ENCODE results near the gene ARL14EP.

Gene ARL14EP

DNA sequence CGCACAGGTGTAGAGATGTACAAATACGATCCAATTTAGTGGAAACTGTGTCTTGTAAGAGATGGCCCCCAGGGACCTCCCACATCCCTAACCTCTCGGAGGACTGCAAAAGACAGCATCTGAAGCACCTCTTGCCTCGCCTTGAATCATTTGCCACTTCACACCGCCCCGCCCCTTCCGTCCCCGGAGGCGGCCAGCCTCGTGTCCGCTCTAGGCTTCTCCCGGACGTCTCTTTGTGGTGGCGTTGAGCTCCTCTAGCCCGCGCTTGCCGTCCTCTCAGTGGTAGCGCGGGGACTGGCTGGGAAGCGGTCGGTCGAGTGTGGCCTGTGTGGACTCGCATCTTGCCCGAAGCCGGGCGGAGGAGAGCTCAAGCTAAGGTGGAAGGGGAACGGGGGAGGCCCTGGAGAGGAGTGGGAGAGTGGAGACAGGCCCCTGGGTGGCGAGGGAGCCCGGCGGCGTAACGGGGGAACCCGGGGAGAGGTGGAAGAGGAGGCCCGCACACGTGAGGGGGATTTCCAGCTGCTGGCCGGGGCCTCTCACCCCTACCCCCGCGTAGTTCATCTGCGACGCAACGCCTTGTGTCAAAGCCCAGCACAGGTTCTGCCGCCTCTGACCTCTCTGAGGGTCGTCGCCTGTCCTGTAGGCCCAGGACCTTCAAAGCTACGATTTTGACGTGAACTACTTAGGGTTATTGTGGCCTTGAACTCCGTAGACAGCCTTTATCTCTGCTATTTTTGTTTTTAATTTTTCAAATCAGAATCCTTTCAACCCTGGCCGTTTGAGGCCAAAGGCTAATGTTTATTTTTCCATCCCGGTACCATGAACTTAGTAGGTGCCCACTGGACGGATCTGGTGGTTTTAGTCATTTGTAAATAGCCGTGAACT, at the start of gene ARL14EP:
Gene ARL14EP, plus strand, starts transcription at position 279 of the 885 bp plus-strand sequence. CDS start 7,845 bp downstream, outside the sequence.
- peak; percentile 73 for DNase-seq (ENCODE audit: low read depth)

DNA sequence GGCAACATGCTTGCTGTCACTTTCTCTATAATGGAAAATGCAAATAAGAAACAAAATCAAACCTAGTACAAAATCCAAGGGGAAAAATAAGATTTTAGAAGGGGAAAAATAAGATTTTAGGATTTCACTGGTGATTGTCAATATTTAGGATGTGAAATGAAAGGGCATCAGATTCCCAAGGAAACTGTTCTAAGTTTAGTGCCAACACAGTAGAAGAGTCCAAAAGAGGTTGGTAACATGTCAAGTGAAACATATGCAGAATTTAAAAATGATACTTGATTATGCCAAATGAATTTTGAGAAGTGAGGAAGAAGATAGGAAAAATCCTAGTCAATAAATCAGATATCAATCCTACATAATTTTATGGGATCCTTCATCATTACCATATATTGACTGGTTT, 45.7 kb upstream of the ARL14EP start:
- DNase-seq (ENCODE audit: low read depth): no peak

DNA sequence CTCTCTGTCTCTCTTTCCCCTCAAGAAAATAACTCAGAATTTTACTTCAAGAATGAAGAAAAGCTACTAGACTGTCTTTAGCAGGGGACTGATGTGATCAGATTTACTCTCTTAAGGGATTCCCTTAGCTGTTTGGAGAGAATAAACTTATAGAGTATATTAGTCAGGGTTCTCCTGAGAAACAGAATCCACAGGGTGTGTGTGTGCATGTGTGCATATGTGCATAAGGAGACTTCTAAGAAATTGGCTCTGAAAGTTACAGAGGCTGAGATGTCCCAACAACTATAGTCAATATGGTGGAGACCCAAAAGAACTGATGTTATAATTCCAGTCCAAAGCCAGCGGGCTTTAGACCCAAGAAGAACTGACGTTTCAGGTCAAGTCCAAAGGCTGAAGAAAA, 43.1 kb upstream of the ARL14EP start:
- no peak for DNase-seq (ENCODE audit: low read depth)

DNA sequence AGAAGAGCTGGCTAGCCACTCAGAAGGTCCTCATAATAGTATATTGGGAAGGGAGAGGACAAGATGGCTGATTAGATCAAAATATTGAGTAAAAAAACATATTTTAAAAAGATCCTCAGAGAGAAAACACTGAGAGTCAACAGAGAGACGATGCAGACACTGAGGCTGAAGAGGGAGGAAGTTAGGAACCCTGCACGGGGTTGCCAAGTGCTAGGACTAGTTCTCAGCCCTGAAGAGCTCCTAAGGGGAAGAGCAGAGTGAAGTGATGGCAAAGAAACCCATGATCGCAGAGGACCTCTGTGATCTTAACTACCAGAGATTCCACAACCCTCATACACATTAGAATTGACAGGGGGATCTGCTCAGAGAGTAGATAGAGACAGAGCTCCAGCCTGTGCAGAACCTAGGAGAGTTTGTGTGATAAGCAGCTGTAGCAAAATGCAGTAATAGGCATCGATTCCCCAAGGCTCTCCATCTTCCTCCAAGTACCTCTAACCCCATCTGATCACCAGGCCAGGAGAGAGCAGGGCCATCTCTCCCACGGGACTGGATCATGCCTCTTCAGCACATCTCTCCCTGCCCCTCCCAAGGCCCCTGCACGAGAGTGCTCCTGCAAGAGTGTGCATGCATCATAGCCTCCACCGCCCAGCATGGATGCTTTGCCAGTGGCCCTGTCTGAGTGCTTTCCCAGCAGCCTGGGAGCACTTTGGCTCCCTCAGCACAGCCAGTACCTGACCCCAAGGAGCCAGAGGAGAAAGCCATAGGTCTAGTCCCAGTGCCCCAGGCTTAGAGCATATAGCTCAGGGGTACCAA, 41.2 kb upstream of the ARL14EP start:
- no peak for DNase-seq (ENCODE audit: low read depth)

DNA sequence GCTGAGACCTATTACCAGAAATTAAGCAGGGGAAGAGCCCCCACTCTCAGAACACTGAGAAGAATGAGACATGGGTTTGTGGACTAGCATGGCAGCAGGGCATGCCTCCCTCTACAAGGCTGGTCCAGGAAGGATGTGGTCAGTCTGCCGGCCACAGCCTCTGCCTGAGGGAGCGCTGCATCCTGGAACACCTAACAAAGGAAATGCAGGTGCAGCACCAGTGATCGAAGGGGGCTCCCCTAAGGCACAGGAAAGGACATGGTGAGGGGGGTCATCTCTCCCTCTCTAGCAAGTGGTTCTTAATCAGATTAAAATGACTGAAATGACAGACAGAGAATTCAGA, 40.6 kb upstream of the ARL14EP start:
- no peak for DNase-seq (ENCODE audit: low read depth)

DNA sequence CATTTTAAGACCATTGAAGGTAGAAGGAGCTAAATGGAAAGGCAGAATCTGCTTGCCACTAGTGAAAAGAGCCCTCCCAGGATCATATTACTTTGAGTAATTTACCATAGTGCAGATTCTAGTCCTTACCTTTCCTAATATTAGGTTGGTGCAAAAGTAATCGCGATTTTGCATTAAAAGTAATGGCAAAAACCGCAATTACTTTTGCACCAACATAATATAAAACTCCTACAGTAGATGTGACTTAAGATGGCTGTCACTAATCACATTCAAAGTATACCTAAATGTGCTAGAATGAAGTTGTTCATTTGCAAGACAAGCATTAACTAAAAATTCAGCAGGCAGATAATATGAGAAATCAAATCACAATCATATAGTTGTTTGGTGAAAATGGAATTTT, 38.1 kb upstream of the ARL14EP start:
- no peak for DNase-seq (ENCODE audit: low read depth)

DNA sequence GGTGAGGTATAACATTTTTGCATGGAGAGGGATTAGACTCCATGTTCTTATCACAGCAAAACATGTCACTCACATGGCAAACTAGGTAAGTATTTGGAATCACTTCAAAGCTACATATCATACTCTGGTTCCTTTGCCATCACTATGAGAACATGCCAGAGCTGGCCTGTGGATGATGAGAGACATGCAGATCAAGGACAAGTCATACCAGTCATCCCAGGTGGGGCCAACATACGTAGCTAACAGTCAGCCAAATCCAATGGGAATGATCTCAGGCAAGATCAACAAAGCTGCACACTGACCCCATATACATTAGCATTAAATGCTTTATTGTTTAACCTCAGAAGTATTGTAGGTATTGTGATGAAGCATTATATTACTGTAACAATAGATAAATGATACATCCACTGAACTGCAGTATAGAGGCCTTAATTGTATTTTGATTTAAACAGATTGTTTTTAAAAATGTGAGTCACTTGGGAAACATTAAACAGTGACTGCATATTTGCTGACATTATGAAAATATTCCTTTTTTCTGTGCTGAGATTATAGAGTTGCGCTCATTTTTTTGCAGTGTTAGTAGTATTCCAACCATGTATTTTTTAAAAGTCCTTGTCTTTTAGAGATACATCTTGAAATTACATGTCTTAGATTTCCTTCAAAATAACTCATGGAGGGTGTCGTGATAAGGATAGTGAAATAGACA, 37.3 kb upstream of the ARL14EP start:
- DNase-seq (ENCODE audit: low read depth): no peak

DNA sequence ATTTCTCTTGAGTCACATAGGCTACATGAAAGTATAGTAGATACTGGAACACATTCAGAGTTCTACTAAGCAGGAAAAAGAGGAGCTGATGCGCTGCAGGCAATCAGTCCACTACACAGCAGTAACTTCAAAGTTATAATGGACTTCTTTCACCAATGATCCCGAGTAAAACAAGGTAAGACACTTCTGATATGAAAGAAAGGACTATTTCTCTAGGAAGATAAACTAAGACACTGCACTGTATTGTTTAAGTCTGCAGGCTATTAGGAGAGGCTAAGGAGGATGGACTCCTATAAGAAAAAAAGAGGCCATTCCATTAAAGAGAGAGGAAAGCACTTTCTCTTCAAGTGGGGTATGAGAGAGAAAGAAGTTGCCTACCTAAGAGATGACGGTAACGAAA, 31.6 kb upstream of the ARL14EP start:
- no peak for DNase-seq (ENCODE audit: low read depth)

DNA sequence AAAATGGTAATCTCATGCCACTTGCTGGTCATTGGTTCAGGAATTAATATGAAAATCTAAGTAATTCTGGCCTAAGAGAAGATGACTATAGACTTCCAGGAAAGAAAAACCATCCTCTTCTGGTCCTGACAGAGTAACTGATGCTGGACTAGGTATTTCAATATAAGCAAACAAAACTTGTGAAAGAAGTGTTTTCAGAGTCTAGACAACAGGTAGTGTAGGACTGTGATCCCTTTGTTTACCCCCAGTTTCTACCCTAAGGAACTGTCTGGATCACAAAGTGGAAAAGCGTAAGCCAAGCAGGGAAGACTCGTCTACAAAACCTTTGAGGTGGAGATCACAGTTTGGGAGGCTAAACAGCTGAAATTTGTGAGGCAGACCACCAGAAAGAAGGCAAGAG, 30.4 kb upstream of the ARL14EP start:
- DNase-seq (ENCODE audit: low read depth): no peak

DNA sequence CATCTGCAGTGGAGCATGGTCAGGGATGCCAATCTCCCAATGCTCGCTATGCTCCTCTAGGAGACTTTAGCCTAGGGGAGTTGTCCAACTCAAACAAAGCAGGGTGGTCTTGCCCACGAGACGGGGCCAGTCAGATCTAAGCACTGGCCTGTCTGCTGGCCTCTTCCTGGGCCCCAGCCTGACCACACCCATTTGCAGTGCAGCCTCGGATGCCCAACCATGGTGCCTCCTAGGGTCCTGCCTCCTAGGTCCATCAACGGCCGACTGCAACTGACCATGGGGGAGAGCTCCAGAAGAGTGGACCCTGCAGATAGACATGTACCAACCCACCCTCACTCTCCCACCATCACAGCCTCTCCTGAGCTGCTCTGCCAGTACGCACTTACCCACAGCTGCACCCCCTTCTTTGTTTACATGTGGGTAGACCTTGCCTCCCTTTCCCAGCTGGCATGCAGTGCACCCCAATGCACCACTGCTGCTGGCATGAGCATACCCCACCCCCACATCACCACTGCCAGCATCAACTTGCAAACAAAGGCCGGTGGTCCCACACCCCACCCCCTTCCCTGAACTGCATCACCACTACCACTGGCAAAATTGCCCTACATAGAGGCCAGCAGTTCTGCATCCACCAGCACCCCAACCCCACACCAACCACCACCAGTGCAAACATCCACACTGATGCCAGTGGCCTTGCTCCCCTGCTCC, 27.6 kb upstream of the ARL14EP start:
- DNase-seq (ENCODE audit: low read depth): no peak

DNA sequence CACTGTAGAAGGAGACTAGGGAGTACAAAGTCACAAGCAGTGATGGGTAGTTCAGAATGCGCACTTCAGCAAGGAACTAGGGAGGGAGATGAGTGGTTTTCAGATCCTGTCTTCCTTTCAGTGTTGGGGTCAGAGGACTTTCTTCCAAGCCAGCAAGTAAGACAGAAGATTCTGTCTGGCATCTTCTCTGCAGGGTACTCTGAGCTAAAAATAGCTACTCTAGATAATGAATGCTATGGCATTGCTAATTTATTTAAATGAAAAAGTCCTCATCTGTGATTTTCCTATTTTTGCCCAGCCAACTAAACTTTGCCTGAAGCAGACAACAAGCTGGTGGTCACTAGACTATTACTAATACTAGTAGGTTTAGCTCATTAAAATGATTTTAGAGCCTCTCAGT, 18.3 kb upstream of the ARL14EP start:
- no peak for DNase-seq (ENCODE audit: low read depth)

DNA sequence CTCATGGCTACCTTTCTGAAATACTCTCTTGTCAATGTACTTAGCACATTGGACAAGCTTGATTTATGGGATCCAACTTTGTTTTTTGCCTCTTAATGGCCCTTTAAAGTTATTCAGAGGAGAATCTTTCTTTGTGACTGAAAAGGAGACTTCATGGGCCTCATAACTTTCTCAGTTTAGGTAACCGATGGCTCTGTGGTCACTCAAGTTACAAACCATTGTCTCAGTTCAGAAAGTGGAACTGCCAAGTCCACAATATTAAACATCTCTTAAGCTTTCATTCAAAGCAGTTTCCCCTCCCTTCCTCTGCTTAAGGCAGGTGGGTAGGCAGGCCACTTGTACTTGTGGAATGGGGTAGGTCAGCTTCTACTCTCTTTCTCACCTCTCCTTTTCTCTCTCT, 12.3 kb upstream of the ARL14EP start:
- DNase-seq (ENCODE audit: low read depth): no peak

DNA sequence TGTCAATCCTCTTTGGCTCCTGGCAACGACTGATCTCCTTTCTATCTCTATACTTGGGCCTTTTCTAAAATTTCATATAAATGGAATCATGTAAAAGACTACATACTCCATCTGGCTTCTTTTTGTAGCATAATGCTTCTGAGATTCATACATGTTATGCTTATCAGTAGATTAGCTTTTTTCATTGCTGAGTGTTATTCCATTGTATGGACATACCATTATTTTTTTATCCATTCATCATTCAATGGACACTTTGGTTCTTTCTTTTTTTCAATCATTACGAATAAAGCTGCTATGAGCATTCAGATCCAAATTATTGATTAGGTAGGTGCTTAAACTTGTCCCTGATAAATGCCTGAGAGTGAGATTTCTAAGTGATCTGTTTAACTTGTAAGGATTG, 11.7 kb upstream of the ARL14EP start:
- no peak for DNase-seq (ENCODE audit: low read depth)

DNA sequence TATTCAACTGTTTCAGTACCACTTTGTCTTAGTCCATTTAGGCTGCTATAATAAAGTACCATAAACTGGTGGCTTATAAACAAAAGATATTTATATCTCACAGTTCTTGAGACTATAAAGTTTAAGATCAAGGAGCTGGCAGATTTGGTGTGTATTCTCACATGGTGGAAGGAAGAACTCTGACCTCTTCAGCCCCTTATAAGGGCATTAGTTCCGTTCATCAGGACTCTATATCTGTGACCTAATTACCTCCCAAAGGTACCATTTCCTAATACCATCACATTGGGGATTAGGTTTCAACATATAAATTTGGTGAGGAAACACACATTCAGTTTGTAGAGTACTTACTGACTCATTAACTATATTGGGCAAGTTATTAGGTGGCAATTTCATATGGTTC, 10.7 kb upstream of the ARL14EP start:
- DNase-seq (ENCODE audit: low read depth): no peak

DNA sequence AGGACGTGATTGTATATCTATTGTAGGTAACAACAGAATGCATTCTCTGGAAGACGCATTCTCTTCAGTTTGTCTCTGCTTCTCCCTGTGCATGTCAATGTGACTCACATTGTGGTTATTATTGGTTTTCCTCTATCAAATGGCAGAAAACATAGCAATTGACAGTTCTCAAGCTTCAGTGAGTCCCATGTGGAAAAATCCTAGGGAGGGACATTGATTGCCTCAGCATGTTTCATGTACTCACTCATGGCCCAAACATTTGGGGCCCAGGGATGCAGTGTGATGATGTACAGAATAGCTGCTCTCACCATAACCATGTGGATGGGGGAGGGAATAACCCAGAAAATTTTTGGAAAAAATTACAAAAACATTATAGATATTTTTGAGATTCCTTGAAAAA, 9.3 kb upstream of the ARL14EP start:
- no peak for DNase-seq (ENCODE audit: low read depth)

DNA sequence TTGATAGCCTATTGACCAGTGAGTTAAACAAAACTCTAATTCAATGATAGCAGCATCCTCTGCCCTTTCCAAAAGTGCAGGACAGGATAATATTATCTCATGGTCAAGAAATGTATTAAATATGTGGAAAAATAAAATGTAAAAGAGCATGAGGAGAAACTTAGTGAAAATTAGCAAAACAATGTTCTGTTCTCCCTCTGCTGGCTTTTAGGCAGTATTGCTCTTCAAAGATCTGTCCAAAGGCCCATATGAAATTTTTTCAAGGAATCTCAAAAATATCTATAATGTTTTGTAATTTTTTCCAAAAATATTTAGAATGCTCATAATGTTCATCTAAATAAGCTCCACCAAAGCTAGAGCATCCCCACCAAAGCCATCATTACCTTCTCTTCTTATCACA, 8.3 kb upstream of the ARL14EP start:
- no peak for DNase-seq (ENCODE audit: low read depth)

DNA sequence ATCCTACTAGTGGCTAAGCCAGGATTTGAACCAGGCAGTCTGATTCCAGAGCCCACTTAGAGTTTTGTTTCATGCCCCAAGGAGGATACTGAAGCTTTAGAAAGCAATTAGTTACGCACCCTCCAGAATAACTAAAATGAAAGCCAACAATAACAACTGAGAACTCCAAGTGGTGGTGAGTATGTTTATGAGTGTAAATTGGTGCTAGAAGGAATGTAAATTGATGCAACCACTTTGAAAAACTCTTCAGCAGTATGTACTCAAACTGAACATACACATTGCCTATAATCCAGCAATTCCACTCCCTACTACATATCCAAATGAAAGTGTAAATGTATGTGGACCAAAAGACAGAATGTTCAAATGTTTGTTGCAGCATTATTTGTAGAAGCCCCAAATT, 6.7 kb upstream of the ARL14EP start:
- DNase-seq (ENCODE audit: low read depth): no peak

DNA sequence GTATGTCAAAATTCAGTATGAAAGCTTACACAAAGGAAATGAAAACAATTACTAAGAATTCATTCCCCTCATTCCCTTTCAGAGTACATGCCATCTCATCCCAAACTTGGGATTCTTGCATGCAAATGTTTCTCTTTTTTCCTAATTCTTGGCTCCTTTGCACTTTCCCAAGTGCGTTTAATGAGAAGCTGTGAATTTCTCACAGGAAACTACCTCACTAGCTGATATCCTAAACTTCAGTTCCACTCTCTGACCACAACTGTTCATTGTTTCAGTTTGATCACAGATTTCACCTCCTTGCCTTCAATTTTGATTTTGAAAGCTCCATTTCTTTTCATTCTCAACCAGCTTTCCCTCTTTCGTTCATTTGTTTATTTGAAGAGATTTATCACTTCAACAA, 5.9 kb upstream of the ARL14EP start:
- no peak for DNase-seq (ENCODE audit: low read depth)

DNA sequence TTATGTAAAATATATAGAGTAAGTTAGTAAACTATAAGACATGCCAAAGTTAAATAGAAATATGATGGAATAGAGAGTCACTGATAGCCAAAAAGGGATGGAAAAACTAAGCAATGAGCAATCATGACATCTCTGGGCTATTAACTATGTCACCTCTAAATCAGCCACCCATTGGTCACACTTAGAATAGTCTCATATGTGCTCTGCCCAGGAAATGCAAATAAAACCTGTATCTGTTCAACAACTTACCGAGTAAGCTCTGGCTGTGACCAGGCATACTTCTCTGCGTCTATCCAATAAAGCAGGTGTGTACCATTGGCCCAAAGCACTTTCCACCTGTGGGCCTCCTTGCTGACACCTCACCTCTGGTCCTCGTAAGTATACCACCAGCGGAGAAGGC, 1.6 kb upstream of the ARL14EP start:
- no peak for DNase-seq (ENCODE audit: low read depth)

DNA sequence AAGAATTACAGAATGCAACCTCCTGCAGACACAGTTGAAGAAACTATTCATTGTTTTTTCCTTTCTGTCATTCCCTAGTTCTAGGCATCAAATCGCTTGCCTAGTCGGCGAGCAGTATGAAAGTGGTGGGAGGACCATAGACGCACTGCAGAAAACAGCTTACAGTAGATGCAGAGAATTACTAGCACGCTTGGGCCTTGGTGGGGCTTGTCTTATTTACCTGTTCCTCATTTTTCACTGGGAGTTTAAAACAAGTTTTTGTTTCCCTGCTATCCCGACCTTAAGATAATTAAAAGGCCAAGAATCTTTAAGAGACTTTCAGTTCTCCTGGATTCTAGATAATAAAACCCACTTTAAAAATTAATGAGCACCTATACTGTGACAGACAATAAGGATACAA, 713 bp upstream of the ARL14EP start:
- DNase-seq (ENCODE audit: low read depth): no peak

DNA sequence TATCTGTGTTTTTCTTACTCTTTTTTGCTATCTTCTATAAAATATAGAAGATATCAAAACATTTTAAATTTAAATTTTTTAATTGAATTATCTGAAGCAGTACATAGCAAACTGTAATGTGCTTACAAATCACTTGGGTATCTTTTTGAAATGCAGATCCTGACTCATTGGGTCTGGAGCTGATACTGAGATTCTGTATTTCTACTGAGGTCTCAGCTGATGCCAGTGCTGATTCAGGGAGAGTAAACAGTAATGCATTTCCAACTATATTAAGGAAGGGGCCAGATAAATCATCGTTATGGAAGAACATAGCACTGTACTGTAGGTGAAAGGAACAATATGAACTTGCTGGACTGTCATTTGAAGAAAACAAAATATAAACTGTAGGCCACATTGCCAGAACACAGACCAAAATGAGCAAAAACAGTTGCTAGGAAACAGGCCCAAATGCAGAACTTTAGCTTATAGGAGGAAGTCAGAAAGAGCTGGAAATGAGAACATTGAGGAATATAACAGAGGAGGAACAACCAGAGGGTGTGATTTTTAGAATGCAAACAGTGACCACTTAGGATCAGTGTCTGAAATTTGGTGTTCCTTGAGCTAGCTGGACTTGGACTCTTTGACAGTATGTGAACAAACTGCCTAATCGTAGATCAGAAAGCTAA, 3.3 kb downstream of the ARL14EP start:
- DNase-seq (ENCODE audit: low read depth): no peak

DNA sequence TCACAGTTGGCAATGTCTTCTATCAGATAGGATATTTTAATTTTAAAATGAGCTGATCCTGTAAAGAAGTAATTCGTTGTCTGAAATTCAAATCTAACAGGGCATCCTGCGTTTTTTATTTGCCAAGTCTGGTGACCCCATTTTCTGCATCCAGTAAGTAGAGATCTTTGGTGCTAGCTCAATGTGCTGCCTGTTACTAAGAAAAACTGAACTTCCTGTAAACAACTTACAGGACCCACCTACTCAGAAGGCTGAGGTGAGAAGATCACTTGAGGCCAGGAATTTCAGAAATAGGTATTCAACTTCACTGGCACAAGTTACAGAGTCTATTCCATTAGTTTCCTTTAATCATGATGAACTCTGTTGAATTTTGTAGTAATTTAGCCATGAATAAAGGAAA, 4.0 kb downstream of the ARL14EP start:
- no peak for DNase-seq (ENCODE audit: low read depth)

Measured in T-helper 22 cell (primary cell).